Naive thymus-derived CD4-positive, alpha-beta T cell (primary cell): Measurements from ENCODE around the gene C15orf39. TPM values are rescaled to one million over a fixed set of nuclear protein-coding genes. Genes with fewer than 3 reads are reported as not detected.

Source experiments
- ATAC-seq: fragments of 150-1000 bp; cut with Tn5 transposase; 2 replicates; pipeline ENCODE4 v1.10.0; 2021; ENCODE audit warnings: mild to moderate bottlenecking, moderate library complexity
- CTCF ChIA-PET: fragments of 350-600 bp; sonication (Branson Sonifier 250); formaldehyde crosslinking; loops from one replicate; lab custom pipeline; 2021; ENCODE audit warnings: antibody characterized with exemption; lab: Charles Lee
- POLR2A ChIA-PET: fragments of 350-600 bp; sonication (Branson Sonifier 250); formaldehyde crosslinking; loops from one replicate; lab custom pipeline; 2021; ENCODE audit warnings: antibody characterized with exemption, inconsistent platforms; lab: Charles Lee
- DNase-seq, 9 donors: peaks; one replicate each; pipeline versions ENCODE4 v3.0.0 to v3.0.0-alpha.2; 2020 to 2022; ENCODE audit warnings: mixed read lengths in 1 of 9
- H3K27ac ChIP-seq: one replicate; pipeline ENCODE4 v1.7.0; 2013; ENCODE audit warnings: mild to moderate bottlenecking, low read depth, low read length, moderate library complexity
- H3K27me3 ChIP-seq, 2 donors: one replicate each; pipeline ENCODE4 v1.7.0; 2013; ENCODE audit warnings: low read length in 2 of 2, mild to moderate bottlenecking in 2 of 2, moderate library complexity in 2 of 2; ENCODE audit not compliant: control insufficient read depth in 2 of 2, insufficient read depth in 2 of 2
- H3K36me3 ChIP-seq, 3 experiments: 1 replicate in 2 of 3; 2 replicates in 1 of 3; pipeline ENCODE4 v1.7.0; 2013; ENCODE audit warnings: low read length in 3 of 3, mild to moderate bottlenecking in 3 of 3, moderate library complexity in 1 of 3; ENCODE audit not compliant: insufficient read depth in 3 of 3, control insufficient read depth in 2 of 3
- H3K4me1 ChIP-seq, 2 donors: one replicate each; pipeline ENCODE4 v1.7.0; 2013; ENCODE audit warnings: low read length in 2 of 2, mild to moderate bottlenecking in 2 of 2, moderate library complexity in 1 of 2; ENCODE audit not compliant: control insufficient read depth in 2 of 2, insufficient read depth in 2 of 2
- H3K4me3 ChIP-seq: 2 replicates; pipeline ENCODE4 v1.7.0; 2013; ENCODE audit warnings: mild to moderate bottlenecking, low read length
- H3K9me3 ChIP-seq, 3 experiments: 1 replicate in 2 of 3; 2 replicates in 1 of 3; pipeline ENCODE4 v1.7.0; 2013; ENCODE audit warnings: low read length in 3 of 3; ENCODE audit not compliant: control insufficient read depth in 2 of 3
- H3K27ac Mint-ChIP-seq, 9 donors: one replicate each; pipeline ENCODE4 v1.8.0; 2020 to 2022; ENCODE audit warnings: mixed read lengths in 9 of 9, mild to moderate bottlenecking in 8 of 9, moderate library complexity in 5 of 9, inconsistent platforms in 2 of 9
- H3K27me3 Mint-ChIP-seq, 5 donors: one replicate each; pipeline ENCODE4 v1.8.0; 2021 to 2022; ENCODE audit warnings: mixed read lengths in 5 of 5, mild to moderate bottlenecking in 1 of 5
- H3K36me3 Mint-ChIP-seq, 5 donors: one replicate each; pipeline ENCODE4 v1.8.0; 2020 to 2022; ENCODE audit warnings: mixed read lengths in 5 of 5, mild to moderate bottlenecking in 3 of 5, inconsistent platforms in 1 of 5
- H3K4me1 Mint-ChIP-seq, 7 donors: one replicate each; pipeline ENCODE4 v1.8.0; 2020 to 2022; ENCODE audit warnings: mixed read lengths in 7 of 7, mild to moderate bottlenecking in 3 of 7, inconsistent platforms in 1 of 7
- H3K4me3 Mint-ChIP-seq, 10 donors: one replicate each; pipeline ENCODE4 v1.8.0; 2020 to 2022; ENCODE audit warnings: mild to moderate bottlenecking in 10 of 10, mixed read lengths in 10 of 10, moderate library complexity in 6 of 10, inconsistent platforms in 2 of 10
- H3K9me3 Mint-ChIP-seq, 11 donors: one replicate each; pipeline ENCODE4 v1.8.0; 2020 to 2022; ENCODE audit warnings: mixed read lengths in 11 of 11, mild to moderate bottlenecking in 4 of 11, inconsistent platforms in 1 of 11, moderate library complexity in 1 of 11
- intact Hi-C, 2 donors: fragments of 100-400 bp; cut with micrococcal nuclease; formaldehyde crosslinking; loops; one replicate each; pipeline ENCODE4 v1.15.1; 2023
- polyA plus RNA-seq, 2 donors: library from polyadenylated mRNA; unstranded; fragments of 300-500 nt; fragmentation: Illumina TruSeq; gene quantifications; one replicate each; pipeline ENCODE4 v1.2.3, GENCODE V29; 2021
- total RNA-seq, 6 experiments: library from RNA in 5 of 6; stranded (reverse) in 5 of 6; gene quantifications; 1 replicate in 5 of 6; 2 replicates in 1 of 6; pipeline ENCODE4 v1.2.3 and lab custom pipeline; 2021 to 2026

C15orf39 gene
- total and polyA plus RNA-seq, 7 experiments from 2014 or later, result 2.1 to 124 (median 31.9) TPM

GRCh38 chr15:75211436-75212199 lies 9.9 kb downstream of the C15orf39 start:
- Mint-ChIP-seq H3K36me3 (peaks cover 0 to 16% (median 6%) of the 10 kb centered on the region in 5 donors), H3K4me1 (peaks cover 17 to 27% (median 20%) of the 10 kb centered on the region in 7 donors), H3K27me3 (no peaks in the 10 kb centered on the region), H3K4me3 (peak overlapping the region in 1 of 10 donors; percentile 54), H3K27ac (peak overlapping the region in 3 of 9 donors; percentile 12 to 40 (median 21)), H3K9me3 (peaks cover 0 to 2% (median 0%) of the 10 kb centered on the region in 11 donors)
- Histone ChIP-seq H3K4me1 (no peaks in the 10 kb centered on the region), H3K27ac (no peak overlapping the region), H3K4me3 (no peak overlapping the region), H3K36me3 (peaks cover 0 to 71% (median 12%) of the 10 kb centered on the region in 3 experiments), H3K9me3 (no peaks in the 10 kb centered on the region), H3K27me3 (no peaks in the 10 kb centered on the region)
- CTCF ChIA-PET, result interaction anchor here (1.0 kb wide), 1 partner anchor 261 kb away, joined by 3 read pairs; no protein-coding TSS in a partner anchor
- no peak for ATAC-seq
- POLR2A ChIA-PET, result interaction anchor here (1.4 kb wide), 1 partner anchor 10 kb away, joined by 4 read pairs; the partner anchor contains the start of gene C15orf39
- intact Hi-C loops, result no loop called here
- no peak for DNase-seq

GRCh38 chr15:75212200-75212858 lies 10.6 kb downstream of the C15orf39 start:
- no peak overlapping the region for H3K4me3 ChIP-seq
- H3K27me3 ChIP-seq, result no peaks in the 10 kb centered on the region
- peaks cover 0 to 2% (median 0%) of the 10 kb centered on the region in 11 donors for H3K9me3 Mint-ChIP-seq
- intact Hi-C loops, result no loop called here
- no peaks in the 10 kb centered on the region for H3K9me3 ChIP-seq
- H3K27ac ChIP-seq, result no peak overlapping the region
- ATAC-seq (no peak), DNase-seq (no peak)
- H3K27ac Mint-ChIP-seq, result peak overlapping the region in 3 of 9 donors; percentile 17 to 40 (median 21)
- H3K4me3 Mint-ChIP-seq, result no peak overlapping the region
- peaks cover 17 to 27% (median 20%) of the 10 kb centered on the region in 7 donors for H3K4me1 Mint-ChIP-seq
- no peaks in the 10 kb centered on the region for H3K27me3 Mint-ChIP-seq
- peaks cover 0 to 15% (median 6%) of the 10 kb centered on the region in 5 donors for H3K36me3 Mint-ChIP-seq
- POLR2A ChIA-PET, result interaction anchor here (1.4 kb wide), 1 partner anchor 11 kb away, joined by 4 read pairs; the partner anchor contains the start of gene C15orf39
- CTCF ChIA-PET, result interaction anchor here (1.0 to 1.3 kb wide), 2 partner anchors 8 to 262 kb away, joined by 3 to 6 read pairs; no protein-coding TSS in a partner anchor
- H3K4me1 ChIP-seq, result no peaks in the 10 kb centered on the region
- peaks cover 0 to 65% (median 12%) of the 10 kb centered on the region in 3 experiments for H3K36me3 ChIP-seq

GRCh38 chr15:75213212-75213767 lies 11.6 kb downstream of the C15orf39 start:
- Mint-ChIP-seq H3K4me3 (no peak overlapping the region), H3K27me3 (no peaks in the 10 kb centered on the region), H3K9me3 (no peaks in the 10 kb centered on the region), H3K36me3 (peaks cover 0 to 15% (median 6%) of the 10 kb centered on the region in 5 donors), H3K27ac (no peak overlapping the region), H3K4me1 (peaks cover 17 to 27% (median 20%) of the 10 kb centered on the region in 7 donors)
- ChIA-PET POLR2A (no interaction called here), CTCF (interaction anchor here (1.3 kb wide), 1 partner anchor 9 kb away, joined by 6 read pairs; no protein-coding TSS in a partner anchor)
- no peaks in the 10 kb centered on the region for H3K27me3 ChIP-seq
- no peak for DNase-seq
- H3K36me3 ChIP-seq, result peaks cover 0 to 55% (median 12%) of the 10 kb centered on the region in 3 experiments
- no peak overlapping the region for H3K4me3 ChIP-seq
- no peak for ATAC-seq
- no peaks in the 10 kb centered on the region for H3K9me3 ChIP-seq
- intact Hi-C loops, result no loop called here
- no peaks in the 10 kb centered on the region for H3K4me1 ChIP-seq
- H3K27ac ChIP-seq, result no peak overlapping the region

GRCh38 chr15:75213768-75214221 lies 12.1 kb downstream of the C15orf39 start:
- DNase-seq, result no peak
- Mint-ChIP-seq H3K27ac (no peak overlapping the region), H3K36me3 (peaks cover 0 to 15% (median 6%) of the 10 kb centered on the region in 5 donors), H3K9me3 (no peaks in the 10 kb centered on the region), H3K4me3 (no peak overlapping the region), H3K27me3 (no peaks in the 10 kb centered on the region), H3K4me1 (peaks cover 16 to 27% (median 21%) of the 10 kb centered on the region in 7 donors)
- H3K4me3 ChIP-seq, result no peak overlapping the region
- ChIA-PET POLR2A (no interaction called here), CTCF (interaction anchor here (1.3 kb wide), 1 partner anchor 10 kb away, joined by 6 read pairs; no protein-coding TSS in a partner anchor)
- intact Hi-C loops, result no loop called here
- peaks cover 0 to 50% (median 12%) of the 10 kb centered on the region in 3 experiments for H3K36me3 ChIP-seq
- no peak for ATAC-seq
- H3K9me3 ChIP-seq, result no peaks in the 10 kb centered on the region
- H3K4me1 ChIP-seq, result no peaks in the 10 kb centered on the region
- H3K27me3 ChIP-seq, result no peaks in the 10 kb centered on the region
- H3K27ac ChIP-seq, result no peak overlapping the region

GRCh38 chr15:75214293-75215096 lies 12.8 kb downstream of the C15orf39 start:
- peaks cover 9 to 20% (median 15%) of the 10 kb centered on the region in 7 donors for H3K4me1 Mint-ChIP-seq
- intact Hi-C loops, result no loop called here
- ChIA-PET POLR2A (interaction anchor here (1.1 kb wide), 1 partner anchor 10 kb away, joined by 4 read pairs; no protein-coding TSS in a partner anchor), CTCF (no interaction called here)
- DNase-seq (no peak), ATAC-seq (peak; percentile 5)
- Histone ChIP-seq H3K36me3 (peaks cover 0 to 43% (median 5%) of the 10 kb centered on the region in 3 experiments), H3K4me1 (no peaks in the 10 kb centered on the region), H3K27me3 (no peaks in the 10 kb centered on the region), H3K27ac (no peak overlapping the region), H3K4me3 (no peak overlapping the region), H3K9me3 (no peaks in the 10 kb centered on the region)
- no peaks in the 10 kb centered on the region for H3K9me3 Mint-ChIP-seq
- H3K27me3 Mint-ChIP-seq, result no peaks in the 10 kb centered on the region
- H3K36me3 Mint-ChIP-seq, result peaks cover 0 to 8% (median 0%) of the 10 kb centered on the region in 5 donors
- H3K4me3 Mint-ChIP-seq, result no peak overlapping the region
- peak overlapping the region in 5 of 9 donors; percentile 20 to 59 (median 52) for H3K27ac Mint-ChIP-seq
